K562 (cell line): ENCODE results near the gene DRAXIN. TPM values are rescaled to one million over a fixed set of nuclear protein-coding genes. Genes with fewer than 3 reads are reported as not detected.

ENCODE experiments used
- ATAC-seq: fragments of 200-7000 bp; cut with Tn5 transposase; 3 replicates; pipeline ENCODE4 v1.9.1; 2020; ENCODE audit warnings: moderate library complexity
- BruUV-seq: library from RNA; stranded (reverse); fragments of 400-500 nt; replicated peaks from 2 replicates; lab custom pipeline; 2021; lab: Mats Ljungman, UMichigan
- CTCF ChIA-PET: fragments of 300-600 bp; formaldehyde crosslinking; extraction: SDS; loops from one replicate; lab custom pipeline; 2021; ENCODE audit warnings: low intra/inter-chr PET ratio; lab: Yijun Ruan, JAX
- POLR2A ChIA-PET: fragments of 300-600, 350-650 bp; sonication (Branson Sonifier 250); formaldehyde crosslinking; extraction: SDS; loops from one replicate; lab custom pipeline; 2021; ENCODE audit warnings: antibody characterized with exemption, inconsistent platforms; lab: Yijun Ruan, JAX
- DNase-seq, 4 experiments: peaks; one replicate each; pipeline versions ENCODE4 v3.0.0 to v3.0.0-alpha.2; 2011 to 2018; ENCODE audit warnings: low spot score in 3 of 4, mixed read lengths in 3 of 4; ENCODE audit errors: extremely low read depth in 1 of 4
- FAIRE-seq: peaks from 2 replicates; lab custom pipeline; 2011; peaks lifted over from hg19 to GRCh38; lab: Jason Lieb, UNC
- H2AFZ ChIP-seq: 2 replicates; pipeline ENCODE4 v1.6.0; 2011; ENCODE audit warnings: low read depth, low read length, control low read depth, inconsistent platforms
- H3K27ac ChIP-seq: fragments of 200-600 bp; 3 replicates; pipeline ENCODE4 v1.8.0; 2011; ENCODE audit warnings: low read depth, mild to moderate bottlenecking, control low read depth, inconsistent platforms, low read length, moderate library complexity, mixed read lengths; ENCODE audit errors: extremely low read depth
- H3K27me3 ChIP-seq, 2 experiments: fragments of 300-600 bp in 1 of 2; 2 replicates in 1 of 2; 3 replicates in 1 of 2; pipeline versions ENCODE4 v1.6.0 to v1.8.0; 2011; ENCODE audit warnings: inconsistent platforms in 2 of 2, low read length in 2 of 2, mild to moderate bottlenecking in 1 of 2, mixed read lengths in 1 of 2, moderate library complexity in 1 of 2; ENCODE audit not compliant: control insufficient read depth in 2 of 2, insufficient read depth in 2 of 2
- H3K36me3 ChIP-seq: fragments of 300-600 bp; 3 replicates; pipeline ENCODE4 v1.8.0; 2011; ENCODE audit warnings: mild to moderate bottlenecking, low read length, inconsistent platforms; ENCODE audit not compliant: control insufficient read depth, insufficient read depth
- H3K4me1 ChIP-seq, 2 experiments: fragments of 200-600 bp in 1 of 2; replicated peaks in 1 of 2; 2 replicates in 1 of 2; 3 replicates in 1 of 2; pipeline versions ENCODE4 v1.5.1 to v1.8.0; 2011; ENCODE audit warnings: inconsistent platforms in 2 of 2, low read length in 2 of 2, mild to moderate bottlenecking in 1 of 2, mixed read lengths in 1 of 2, moderate library complexity in 1 of 2; ENCODE audit not compliant: control insufficient read depth in 2 of 2, insufficient read depth in 2 of 2
- H3K4me2 ChIP-seq: 2 replicates; pipeline ENCODE4 v1.6.1; 2011; ENCODE audit warnings: low read length, control low read depth, inconsistent platforms, mixed read lengths; ENCODE audit not compliant: insufficient read depth
- H3K4me3 ChIP-seq: fragments of 200-600 bp; sonication (generic), shearing (Covaris generic); 2 replicates; pipeline ENCODE4 v1.5.1; 2016; ENCODE audit warnings: control low read depth, inconsistent platforms
- H3K79me2 ChIP-seq: fragments of 200-600 bp; 3 replicates; pipeline ENCODE4 v1.8.0; 2011; ENCODE audit warnings: low read length, inconsistent platforms; ENCODE audit not compliant: control insufficient read depth, insufficient read depth
- H3K9ac ChIP-seq, 2 experiments: 2 replicates each; pipeline versions ENCODE4 v1.6.0 to v1.6.1; 2011; ENCODE audit warnings: low read depth in 2 of 2, low read length in 2 of 2, control low read depth in 1 of 2, inconsistent platforms in 1 of 2, mild to moderate bottlenecking in 1 of 2, mixed read lengths in 1 of 2; ENCODE audit not compliant: insufficient read depth in 1 of 2
- H3K9me1 ChIP-seq: one replicate; pipeline ENCODE4 v1.6.0; 2011; ENCODE audit warnings: inconsistent platforms, mild to moderate bottlenecking, low read length, moderate library complexity; ENCODE audit not compliant: control insufficient read depth, insufficient read depth
- H3K9me3 ChIP-seq: replicated peaks from 2 replicates; pipeline ENCODE4 v1.5.1; 2011; ENCODE audit warnings: low read depth, low read length, inconsistent platforms; ENCODE audit not compliant: control insufficient read depth, insufficient read depth
- H4K20me1 ChIP-seq: replicated peaks from 2 replicates; pipeline ENCODE4 v1.6.1; 2011; ENCODE audit warnings: low read length, inconsistent platforms, mixed read lengths; ENCODE audit not compliant: control insufficient read depth, insufficient read depth
- ASH1L ChIP-seq: fragments of 450-650 bp; IDR thresholded peaks from 2 replicates; pipeline ENCODE4 v1.6.1; 2018; ENCODE audit warnings: borderline replicate concordance, mild to moderate bottlenecking, low read depth; ENCODE audit not compliant: partially characterized antibody
- CHD2 ChIP-seq: IDR thresholded peaks from 2 replicates; pipeline ENCODE4 v1.6.1; 2011; ENCODE audit warnings: low read depth, low read length
- DNMT1 ChIP-seq: fragments of 450-650 bp; IDR thresholded peaks from 2 replicates; pipeline ENCODE4 v1.6.1; 2016; ENCODE audit warnings: antibody characterized with exemption, mild to moderate bottlenecking
- ESRRA ChIP-seq: fragments of 450-650 bp; IDR thresholded peaks from 2 replicates; pipeline ENCODE4 v1.6.1; 2014; ENCODE audit warnings: low read depth, mild to moderate bottlenecking, moderate library complexity, borderline replicate concordance
- HDAC2 ChIP-seq: fragments of 450-650 bp; IDR thresholded peaks from 2 replicates; pipeline ENCODE4 v1.6.1; 2016; ENCODE audit warnings: mild to moderate bottlenecking
- JUND ChIP-seq, 2 experiments: IDR thresholded peaks; 2 replicates in 1 of 2; 3 replicates in 1 of 2; pipeline ENCODE4 v1.6.1; 2011; ENCODE audit warnings: borderline replicate concordance in 2 of 2, low read depth in 2 of 2, low read length in 2 of 2, improper control_type of control experiment in 1 of 2, missing biosample characterization in 1 of 2, missing genetic modification characterization in 1 of 2, missing genetic modification reagents in 1 of 2
- KDM5B ChIP-seq: fragments of 200-600 bp; sonication (generic); IDR thresholded peaks from 2 replicates; pipeline ENCODE4 v1.6.1; 2012; ENCODE audit warnings: low read depth, mild to moderate bottlenecking, moderate library complexity, low read length, control low read depth, inconsistent platforms; ENCODE audit not compliant: insufficient replicate concordance
- MAX ChIP-seq: sonication (generic); formaldehyde crosslinking; IDR thresholded peaks from 2 replicates; pipeline ENCODE4 v1.9.0; 2022; ENCODE audit warnings: mild to moderate bottlenecking, missing genetic modification reagents
- NFE2 ChIP-seq: IDR thresholded peaks from 2 replicates; pipeline ENCODE4 v1.6.1; 2014; ENCODE audit warnings: antibody characterized with exemption, low read depth
- PBX2 ChIP-seq, 2 experiments: IDR thresholded peaks in 1 of 2; conservative IDR thresholded peaks in 1 of 2; 2 replicates each; pipeline ENCODE4 v1.6.1; 2016; ENCODE audit warnings: low read depth in 2 of 2, mild to moderate bottlenecking in 1 of 2, missing compliant biosample characterization in 1 of 2, missing genetic modification characterization in 1 of 2, moderate library complexity in 1 of 2
- SFPQ ChIP-seq: fragments of 200-400 bp; formaldehyde crosslinking; IDR thresholded peaks from 2 replicates; pipeline ENCODE4 v1.6.1; 2017; ENCODE audit warnings: mild to moderate bottlenecking, low read depth, low read length, moderate library complexity
- TEAD4 ChIP-seq, 2 experiments: sonication (generic) in 1 of 2; formaldehyde crosslinking in 1 of 2; IDR thresholded peaks; 2 replicates each; pipeline versions ENCODE4 v1.6.1 to v1.8.0; 2012 to 2022; ENCODE audit warnings: borderline replicate concordance in 1 of 2, inconsistent platforms in 1 of 2, low read length in 1 of 2, mild to moderate bottlenecking in 1 of 2, missing genetic modification reagents in 1 of 2
- ZKSCAN8 ChIP-seq: fragments of 200-800 bp; sonication (Bioruptor generic); IDR thresholded peaks from 2 replicates; pipeline ENCODE4 v1.6.1; 2016; ENCODE audit warnings: missing genetic modification characterization, missing compliant biosample characterization
- WGBS: fragments of 100-300 bp; shearing (Covaris generic); methylation state at CpG from one replicate; pipeline ENCODE4 v1.1.6; 2016; ENCODE audit warnings: low coverage, mixed read lengths; ENCODE audit not compliant: insufficient coverage; ENCODE audit errors: missing lambda C conversion rate; 5-methylcytosine and 5-hydroxymethylcytosine counted together
- in situ Hi-C: fragments of 300-500 bp; cut with MboI; formaldehyde crosslinking; loops from 4 replicates; pipeline ENCODE4 v1.15.0; 2018; ENCODE audit warnings: inconsistent platforms, mixed read lengths
- intact Hi-C: fragments of 100-400 bp; cut with micrococcal nuclease; formaldehyde crosslinking; loops from 2 replicates; pipeline ENCODE4 v1.14.2; 2022
- polyA plus RNA-seq, 8 experiments: library from polyadenylated mRNA; depleted of rRNA in 4 of 8; stranded (reverse) in 5 of 8; unstranded in 3 of 8; fragments of >200 nt; fragmentation: Nextera tagmentation in 2 of 8; fragmentation: Illumina TruSeq in 1 of 8; extraction: Ambion mirVana in 2 of 8; extraction: Trizol in 1 of 8; gene quantifications; 2 replicates each; pipeline versions ENCODE4 v1.2.1 to v1.2.3, GENCODE V29; 2011 to 2014; ENCODE audit warnings: inconsistent platforms in 1 of 8, missing spikeins in 1 of 8
- total RNA-seq, 7 experiments: library from RNA; depleted of rRNA in 6 of 7; stranded (reverse); fragments of >200 nt in 6 of 7; fragmentation: Illumina TruSeq in 2 of 7; extraction: Trizol in 2 of 7; gene quantifications; 2 replicates each; pipeline versions ENCODE4 v1.2.1 to v1.2.3, GENCODE V29; 2011 to 2021; ENCODE audit warnings: low replicate concordance in 1 of 7

The DRAXIN gene
- total and polyA plus RNA-seq, 9 of the 15 experiments (the other 6 are each of a cell fraction or from before 2014, with no cell fraction given) = 0.01 to 0.04 (median 0.01) TPM; not detected in 6

- ATAC-seq = no peak
- FAIRE-seq = no peak
- H3K9ac ChIP-seq = 0 out of 4 replicates have a peak overlapping the region, but pooled peaks of 1 of the 2 experiments have one; percentile 43
- TF ChIP-seq ZKSCAN8 (CRISPR knock-in tag) = no peak
- no peak for TF ChIP-seq DNMT1
- no peak for TF ChIP-seq TEAD4 (IDR thresholded peaks at IDR 0.05; ENCODE audit: low read length)
- no peak for TF ChIP-seq TEAD4 (CRISPR knock-in tag; IDR thresholded peaks at IDR 0.05; ENCODE audit: borderline replicate concordance)
- TF ChIP-seq HDAC2 = no peak
- no peak for TF ChIP-seq MAX (CRISPR knock-in tag)
- TF ChIP-seq ASH1L = no peak
- no peak for TF ChIP-seq PBX2 (CRISPR knock-in tag; IDR thresholded peaks at IDR 0.05; ENCODE audit: low read depth)
- no peak for TF ChIP-seq PBX2 (tag; conservative IDR thresholded peaks at IDR 0.05; ENCODE audit: low read depth)
- no peak for TF ChIP-seq SFPQ
- TF ChIP-seq NFE2 = peak; percentile 25; the same call in 1 of the 2 replicates
- 0 out of 2 replicates have a peak, but pooled peaks have one; percentile 2 for TF ChIP-seq JUND (IDR thresholded peaks at IDR 0.05; ENCODE audit: borderline replicate concordance, low read depth, low read length)
- no peak for TF ChIP-seq JUND (tag; IDR thresholded peaks at IDR 0.05; ENCODE audit: borderline replicate concordance, low read depth, low read length)
- TF ChIP-seq CHD2 = no peak
- TF ChIP-seq KDM5B = peak; percentile 15
- TF ChIP-seq ESRRA = no peak
These were observed 38.2 kb upstream of the DRAXIN start for GRCh38 chr1:11653101-11653860.

More at GRCh38 chr1:11653101-11653860, 38.2 kb upstream of the DRAXIN start:
- peaks cover 19 to 55% of the 10 kb centered on the region in 2 experiments; a peak in 4 of 5 replicates for H3K4me1 ChIP-seq
- peaks cover 12% of the 10 kb centered on the region; the same call in 2 of the 3 replicates for H3K36me3 ChIP-seq
- H3K4me3 ChIP-seq = no peak overlapping the region
- no peaks in the 10 kb centered on the region for H3K79me2 ChIP-seq
- in situ Hi-C loops (no loop called here), intact Hi-C loops (no loop called here)
- H4K20me1 ChIP-seq = no peaks in the 10 kb centered on the region
- POLR2A ChIA-PET = interaction anchor here (0.6 to 3.0 kb wide), 10 partner anchors 11 to 256 kb away, joined by 3 to 12 read pairs (median 3); partner anchors contain the start of gene FBXO6
- no peaks in the 10 kb centered on the region for H3K27me3 ChIP-seq
- DNase-seq = peak in 2 of 4 experiments; percentile 41 to 44
- CTCF ChIA-PET = interaction anchor here (0.6 to 3.7 kb wide), 3 partner anchors 67 to 96 kb away, joined by 3 to 22 read pairs (median 5); no protein-coding TSS in a partner anchor
- 48% methylated on average over 17 of the region's 17 CpGs for WGBS
- no peaks in the 10 kb centered on the region for H3K9me1 ChIP-seq
- no peaks in the 10 kb centered on the region; the same call in 1 of the 2 replicates for H3K9me3 ChIP-seq
- no peak overlapping the region; the same call in 1 of the 2 replicates for H2AFZ ChIP-seq
- no peak overlapping the region for H3K27ac ChIP-seq
- no peak overlapping the region for H3K4me2 ChIP-seq
- no TSS peak for BruUV-seq
